GM10248 (cell line): Measurements from ENCODE around the gene ADAMTSL3.

Experiments used
- CTCF ChIA-PET: fragments of 300-600 bp; sonication (Branson Sonifier 250); formaldehyde crosslinking; extraction: SDS; loops from one replicate; lab custom pipeline; 2021; ENCODE audit warnings: antibody characterized with exemption; lab: Yijun Ruan, JAX
- POLR2A ChIA-PET: fragments of 350-650 bp; sonication (Branson Sonifier 250); formaldehyde crosslinking; extraction: SDS; loops from one replicate; lab custom pipeline; 2020; ENCODE audit warnings: antibody characterized with exemption; lab: Yijun Ruan, JAX
- DNase-seq: peaks from one replicate; pipeline ENCODE4 v3.0.0; 2012; ENCODE audit errors: extremely low spot score
- CTCF ChIP-seq: IDR thresholded peaks from 2 replicates; pipeline ENCODE4 v1.5.1; 2012; ENCODE audit warnings: mild to moderate bottlenecking, low read depth; ENCODE audit errors: extremely low read depth, missing control alignments, control extremely low read depth

ADAMTSL3 gene

GRCh38 chr15:84016371-84016770, 362.4 kb downstream of the ADAMTSL3 start:
- TF ChIP-seq CTCF: no peak
- DNase-seq: no peak
- CTCF ChIA-PET: interaction anchor here (0.8 to 2.8 kb wide), 5 partner anchors 18 to 578 kb away, joined by 3 to 15 read pairs (median 4); no protein-coding TSS in a partner anchor
- POLR2A ChIA-PET: no interaction called here

GRCh38 chr15:84022516-84022915, 368.6 kb downstream of the ADAMTSL3 start:
- POLR2A ChIA-PET: no interaction called here
- no peak for DNase-seq
- CTCF ChIA-PET: interaction anchor here (1.3 to 5.2 kb wide), 5 partner anchors 9 to 288 kb away, joined by 3 to 42 read pairs (median 10); no protein-coding TSS in a partner anchor
- TF ChIP-seq CTCF: no peak

- TF ChIP-seq CTCF: peak; percentile 46
- CTCF ChIA-PET: interaction anchor here (0.7 to 5.2 kb wide), 13 partner anchors 8 to 461 kb away, joined by 3 to 42 read pairs (median 5); no protein-coding TSS in a partner anchor
- DNase-seq: peak; percentile 36
- POLR2A ChIA-PET: no interaction called here
Measured at GRCh38 chr15:84023636-84024035, 369.7 kb downstream of the ADAMTSL3 start.

- DNase-seq: no peak
- ChIA-PET POLR2A (no interaction called here), CTCF (interaction anchor here (1.1 to 3.9 kb wide), 15 partner anchors 9 to 472 kb away, joined by 3 to 42 read pairs (median 5); no protein-coding TSS in a partner anchor)
- TF ChIP-seq CTCF: no peak
Measured at GRCh38 chr15:84033793-84034553, 380.1 kb downstream of the ADAMTSL3 start.

- ChIA-PET CTCF (interaction anchor here (0.8 to 3.9 kb wide), 19 partner anchors 9 to 472 kb away, joined by 3 to 42 read pairs (median 5); no protein-coding TSS in a partner anchor), POLR2A (no interaction called here)
- DNase-seq: peak; percentile 24
- TF ChIP-seq CTCF: peak; percentile 23
Measured at GRCh38 chr15:84034578-84035398, 380.9 kb downstream of the ADAMTSL3 start.

- peak; percentile 62 for TF ChIP-seq CTCF
- ChIA-PET CTCF (interaction anchor here (0.8 to 3.9 kb wide), 18 partner anchors 9 to 473 kb away, joined by 3 to 42 read pairs (median 5); no protein-coding TSS in a partner anchor), POLR2A (no interaction called here)
- DNase-seq: peak; percentile 36
Measured at GRCh38 chr15:84035399-84035766, 381.5 kb downstream of the ADAMTSL3 start.
